Endothelial cell of umbilical vein (primary cell): ENCODE results near the gene STK17B. TPM values are rescaled to one million over a fixed set of nuclear protein-coding genes. Genes with fewer than 3 reads are reported as not detected.

Experiments
- BruUV-seq: library from RNA; stranded (reverse); fragments of 400-500 nt; replicated peaks from 2 replicates; lab custom pipeline; 2021; lab: Mats Ljungman, UMichigan
- CTCF ChIA-PET: fragments of 300-600, 350-600 bp; sonication (Branson Sonifier 250); formaldehyde crosslinking; loops from one replicate; lab custom pipeline; 2021; ENCODE audit warnings: antibody characterized with exemption, inconsistent platforms; lab: Charles Lee
- POLR2A ChIA-PET: fragments of 300-600, 350-600 bp; sonication (Branson Sonifier 250); formaldehyde crosslinking; loops from one replicate; lab custom pipeline; 2021; ENCODE audit warnings: antibody characterized with exemption, inconsistent platforms; lab: Charles Lee
- DNase-seq: peaks from one replicate; pipeline ENCODE4 v3.0.0-alpha.2; 2011; ENCODE audit warnings: low read depth, low spot score
- FAIRE-seq: peaks from 2 replicates; lab custom pipeline; 2011; peaks lifted over from hg19 to GRCh38; lab: Jason Lieb, UNC
- H2AFZ ChIP-seq: 2 replicates; pipeline ENCODE4 v1.6.0; 2012; ENCODE audit warnings: low read depth, low read length, control low read depth, inconsistent platforms
- H3K27ac ChIP-seq: 2 replicates; pipeline ENCODE4 v1.5.1; 2011; ENCODE audit warnings: low read depth, mild to moderate bottlenecking, control low read depth, low read length, moderate library complexity; ENCODE audit not compliant: insufficient read depth
- H3K27me3 ChIP-seq, 2 experiments: 2 replicates each; pipeline versions ENCODE4 v1.6.0 to v1.6.1; 2011; ENCODE audit warnings: low read length in 2 of 2, mixed read lengths in 1 of 2; ENCODE audit not compliant: control insufficient read depth in 2 of 2, insufficient read depth in 2 of 2
- H3K36me3 ChIP-seq, 2 experiments: 2 replicates in 1 of 2; 3 replicates in 1 of 2; pipeline ENCODE4 v1.5.1; 2011; ENCODE audit warnings: low read length in 2 of 2, mild to moderate bottlenecking in 1 of 2, moderate library complexity in 1 of 2; ENCODE audit not compliant: control insufficient read depth in 2 of 2, insufficient read depth in 2 of 2; ENCODE audit errors: extremely low read depth in 1 of 2
- H3K4me1 ChIP-seq: 3 replicates; pipeline ENCODE4 v1.5.1; 2011; ENCODE audit warnings: mild to moderate bottlenecking, low read length; ENCODE audit not compliant: control insufficient read depth, insufficient read depth; ENCODE audit errors: extremely low read depth
- H3K4me2 ChIP-seq: 2 replicates; pipeline ENCODE4 v1.6.1; 2011; ENCODE audit warnings: low read length, control low read depth, mixed read lengths; ENCODE audit not compliant: insufficient read depth
- H3K4me3 ChIP-seq, 3 experiments: fragments of 200-600 bp in 1 of 3; sonication (generic), shearing (Covaris generic) in 1 of 3; replicated peaks in 1 of 3; 2 replicates each; pipeline ENCODE4 v1.5.1; 2011 to 2016; ENCODE audit warnings: control low read depth in 3 of 3, low read length in 3 of 3, mild to moderate bottlenecking in 2 of 3, inconsistent platforms in 1 of 3, low read depth in 1 of 3, moderate library complexity in 1 of 3; ENCODE audit not compliant: insufficient read depth in 1 of 3
- H3K79me2 ChIP-seq: 2 replicates; pipeline ENCODE4 v1.6.0; 2012; ENCODE audit warnings: low read length, inconsistent platforms; ENCODE audit not compliant: control insufficient read depth, insufficient read depth
- H3K9ac ChIP-seq: replicated peaks from 2 replicates; pipeline ENCODE3; 2011; ENCODE audit warnings: low read length, control low read depth; ENCODE audit not compliant: insufficient read depth; ENCODE audit errors: extremely low read depth
- H3K9me1 ChIP-seq: replicated peaks from 3 replicates; pipeline ENCODE4 v1.6.0; 2011; ENCODE audit warnings: mild to moderate bottlenecking, low read length; ENCODE audit not compliant: control insufficient read depth, insufficient read depth; ENCODE audit errors: extremely low read depth
- H3K9me3 ChIP-seq: replicated peaks from 2 replicates; pipeline ENCODE4 v1.5.1; 2012; ENCODE audit warnings: low read length, inconsistent platforms; ENCODE audit not compliant: control insufficient read depth, insufficient read depth
- H4K20me1 ChIP-seq: replicated peaks from 2 replicates; pipeline ENCODE3; 2011; ENCODE audit warnings: mild to moderate bottlenecking, low read length; ENCODE audit not compliant: control insufficient read depth, insufficient read depth; ENCODE audit errors: extremely low read depth
- EZH2 ChIP-seq: IDR thresholded peaks from 2 replicates; pipeline ENCODE4 v1.6.1; 2012; ENCODE audit warnings: borderline replicate concordance, low read depth, mild to moderate bottlenecking, moderate library complexity, low read length, inconsistent platforms; ENCODE audit not compliant: severe bottlenecking
- FOS ChIP-seq: IDR thresholded peaks from 2 replicates; pipeline ENCODE4 v1.6.1; 2011; ENCODE audit warnings: mild to moderate bottlenecking, low read length, moderate library complexity, borderline replicate concordance; ENCODE audit not compliant: insufficient read depth
- GATA2 ChIP-seq: IDR thresholded peaks from 2 replicates; pipeline ENCODE4 v1.7.0; 2011; ENCODE audit warnings: low read depth, mild to moderate bottlenecking, moderate library complexity, mixed read lengths, low read length; ENCODE audit not compliant: insufficient read length, insufficient read depth
- JUN ChIP-seq: IDR thresholded peaks from 2 replicates; pipeline ENCODE4 v1.6.1; 2011; ENCODE audit warnings: borderline replicate concordance, low read depth; ENCODE audit not compliant: insufficient read length, insufficient read depth
- MYC ChIP-seq: IDR thresholded peaks from one replicate; pipeline ENCODE4 v1.6.1; 2011; ENCODE audit warnings: mild to moderate bottlenecking, low read depth, low read length
- POLR2A ChIP-seq: IDR thresholded peaks from 2 replicates; pipeline ENCODE4 v1.6.1; 2012; ENCODE audit warnings: low read depth, mild to moderate bottlenecking, control low read depth, low read length
- POLR2AphosphoS5 ChIP-seq: IDR thresholded peaks from 2 replicates; pipeline ENCODE4 v1.6.1; 2012; ENCODE audit warnings: low read depth, mild to moderate bottlenecking, control low read depth, low read length, moderate library complexity; ENCODE audit not compliant: insufficient read depth
- dilution Hi-C: fragments of 300-500 bp; cut with MboI; formaldehyde crosslinking; loops from one replicate; pipeline ENCODE4 v1.15.0; 2019; ENCODE audit warnings: low sequenced_read_pairs; ENCODE audit not compliant: extremely low pct_ligation_motif_present
- intact Hi-C: fragments of 100-400 bp; cut with micrococcal nuclease; formaldehyde crosslinking; loops from one replicate; pipeline ENCODE4 v1.10.0; 2022
- polyA plus RNA-seq, 4 experiments: library from polyadenylated mRNA; depleted of rRNA in 3 of 4; stranded (reverse) in 3 of 4; unstranded in 1 of 4; fragments of >200 nt; gene quantifications; 2 replicates each; pipeline versions ENCODE4 v1.2.1 to v1.2.3, GENCODE V29; 2011 to 2012; ENCODE audit warnings: missing spikeins in 1 of 4
- total RNA-seq: library from RNA; stranded (reverse); gene quantifications from 2 replicates; pipeline ENCODE4 v1.2.3, GENCODE V29; 2021
- TF ChIP-seq, protein P1 (sequence below), 2 donors: IDR thresholded peaks; 1 replicate in 1 of 2; 2 replicates in 1 of 2; pipeline ENCODE4 v1.5.1; 2011; ENCODE audit warnings: low read length in 2 of 2, mild to moderate bottlenecking in 2 of 2, moderate library complexity in 2 of 2, control low read depth in 1 of 2, inconsistent platforms in 1 of 2, low read depth in 1 of 2; ENCODE audit not compliant: insufficient read depth in 1 of 2; ENCODE audit errors: extremely low read depth in 1 of 2
- TF ChIP-seq, protein P2 (sequence below): IDR thresholded peaks from 2 replicates; pipeline ENCODE4 v1.6.1; 2011; ENCODE audit not compliant: insufficient read depth, insufficient read length

The STK17B gene
- total and polyA plus RNA-seq, 2 donors (not counting 3 experiments of a cell fraction or from before 2014, with no cell fraction given), result 2.5 to 16.6 TPM

DNA sequence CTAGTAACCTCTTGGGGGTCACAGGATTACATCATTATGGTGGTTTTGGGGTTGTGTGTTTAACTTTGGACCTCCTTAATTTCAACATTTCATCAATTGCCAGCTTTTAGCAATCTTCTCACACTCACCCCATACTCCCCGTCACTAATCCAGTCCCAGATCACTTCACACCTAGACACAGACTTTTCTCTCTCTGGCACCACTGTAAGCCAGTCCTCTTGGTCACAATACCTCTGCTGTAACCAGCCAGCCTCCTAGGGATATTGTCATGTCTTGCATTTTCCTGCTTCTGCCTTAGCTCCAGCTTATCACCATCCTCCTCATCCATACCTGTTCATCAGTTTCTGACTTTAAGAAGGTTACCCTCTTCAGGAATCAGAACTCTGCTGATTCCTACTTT is 1.6 kb upstream of the STK17B start:
- POLR2A ChIA-PET, result no interaction called here
- dilution Hi-C loops, result no loop called here

More for the DNA sequence above, 1.6 kb upstream of the STK17B start:
- H3K9me3 ChIP-seq, result no peaks in the 10 kb centered on the region
- H4K20me1 ChIP-seq, result no peaks in the 10 kb centered on the region
- H3K27me3 ChIP-seq, result peaks cover 4 to 17% of the 10 kb centered on the region in 2 experiments
- no peak overlapping the region for H2AFZ ChIP-seq
- CTCF ChIA-PET, result interaction anchor here (1.2 kb wide), 1 partner anchor 94 kb away, joined by 3 read pairs; no protein-coding TSS in a partner anchor
- no peak overlapping the region for H3K9ac ChIP-seq
- H3K27ac ChIP-seq, result no peak overlapping the region
- H3K36me3 ChIP-seq, result no peaks in the 10 kb centered on the region
- TF ChIP-seq, protein P1, sequence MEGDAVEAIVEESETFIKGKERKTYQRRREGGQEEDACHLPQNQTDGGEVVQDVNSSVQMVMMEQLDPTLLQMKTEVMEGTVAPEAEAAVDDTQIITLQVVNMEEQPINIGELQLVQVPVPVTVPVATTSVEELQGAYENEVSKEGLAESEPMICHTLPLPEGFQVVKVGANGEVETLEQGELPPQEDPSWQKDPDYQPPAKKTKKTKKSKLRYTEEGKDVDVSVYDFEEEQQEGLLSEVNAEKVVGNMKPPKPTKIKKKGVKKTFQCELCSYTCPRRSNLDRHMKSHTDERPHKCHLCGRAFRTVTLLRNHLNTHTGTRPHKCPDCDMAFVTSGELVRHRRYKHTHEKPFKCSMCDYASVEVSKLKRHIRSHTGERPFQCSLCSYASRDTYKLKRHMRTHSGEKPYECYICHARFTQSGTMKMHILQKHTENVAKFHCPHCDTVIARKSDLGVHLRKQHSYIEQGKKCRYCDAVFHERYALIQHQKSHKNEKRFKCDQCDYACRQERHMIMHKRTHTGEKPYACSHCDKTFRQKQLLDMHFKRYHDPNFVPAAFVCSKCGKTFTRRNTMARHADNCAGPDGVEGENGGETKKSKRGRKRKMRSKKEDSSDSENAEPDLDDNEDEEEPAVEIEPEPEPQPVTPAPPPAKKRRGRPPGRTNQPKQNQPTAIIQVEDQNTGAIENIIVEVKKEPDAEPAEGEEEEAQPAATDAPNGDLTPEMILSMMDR (IDR thresholded peaks at IDR 0.05; ENCODE audit: extremely low read depth in 1 of 2, insufficient read depth in 1 of 2, low read depth in 1 of 2, low read length in 2 of 2), result no peak
- no peak for TF ChIP-seq EZH2
- no peak for TF ChIP-seq POLR2A
- TF ChIP-seq, protein P2, sequence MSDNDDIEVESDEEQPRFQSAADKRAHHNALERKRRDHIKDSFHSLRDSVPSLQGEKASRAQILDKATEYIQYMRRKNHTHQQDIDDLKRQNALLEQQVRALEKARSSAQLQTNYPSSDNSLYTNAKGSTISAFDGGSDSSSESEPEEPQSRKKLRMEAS, result no peak
- no peak for TF ChIP-seq JUN
- no peak for TF ChIP-seq GATA2
- TF ChIP-seq POLR2AphosphoS5, result no peak
- no peak for TF ChIP-seq MYC
- TF ChIP-seq FOS, result no peak
- no peak for FAIRE-seq
- no peak overlapping the region for H3K4me3 ChIP-seq
- H3K4me1 ChIP-seq, result peaks cover 21% of the 10 kb centered on the region
- DNase-seq, result no peak
- H3K4me2 ChIP-seq, result no peak overlapping the region
- intact Hi-C loops, result loop anchor here (10.0 kb wide), 1 partner anchor 432 kb away; no protein-coding TSS in a partner anchor
- no TSS peak for BruUV-seq
- H3K79me2 ChIP-seq, result peaks cover 32% of the 10 kb centered on the region
- H3K9me1 ChIP-seq, result no peaks in the 10 kb centered on the region
